CD4-positive, CD25-positive, alpha-beta regulatory T cell (primary cell): Measurements from ENCODE around the gene ANTXR2. TPM values are rescaled to one million over a fixed set of nuclear protein-coding genes. Genes with fewer than 3 reads are reported as not detected.

Source experiments
- ATAC-seq, 2 donors: fragments of 150-1000 bp; cut with Tn5 transposase; one replicate each; pipeline ENCODE4 v1.10.0; 2021; ENCODE audit warnings: low read depth in 2 of 2, moderate number of reproducible peaks in 2 of 2, moderate library complexity in 1 of 2
- DNase-seq, 3 donors: peaks; one replicate each; pipeline versions ENCODE4 v3.0.0 to v3.0.0-alpha.2; 2012 to 2022; ENCODE audit warnings: mixed read lengths in 1 of 3
- H3K27ac ChIP-seq: one replicate; pipeline ENCODE4 v1.7.0; 2013; ENCODE audit warnings: mild to moderate bottlenecking, low read length; ENCODE audit not compliant: insufficient read depth, poor library complexity, severe bottlenecking
- H3K27me3 ChIP-seq: one replicate; pipeline ENCODE4 v1.7.0; 2013; ENCODE audit warnings: low read length; ENCODE audit not compliant: control insufficient read depth, insufficient read depth
- H3K36me3 ChIP-seq: one replicate; pipeline ENCODE4 v1.7.0; 2013; ENCODE audit warnings: mild to moderate bottlenecking, low read length, moderate library complexity; ENCODE audit not compliant: control insufficient read depth, insufficient read depth
- H3K4me1 ChIP-seq: 2 replicates; pipeline ENCODE4 v1.7.0; 2013; ENCODE audit warnings: mild to moderate bottlenecking, low read length; ENCODE audit not compliant: insufficient read depth, control insufficient read depth, poor library complexity, severe bottlenecking
- H3K4me3 ChIP-seq: one replicate; pipeline ENCODE4 v1.7.0; 2013; ENCODE audit warnings: low read depth, mild to moderate bottlenecking, low read length, moderate library complexity
- H3K9me3 ChIP-seq, 2 experiments: 1 replicate in 1 of 2; 2 replicates in 1 of 2; pipeline ENCODE4 v1.7.0; 2013; ENCODE audit warnings: low read length in 2 of 2, mild to moderate bottlenecking in 1 of 2, moderate library complexity in 1 of 2; ENCODE audit not compliant: control insufficient read depth in 2 of 2
- H3K27ac Mint-ChIP-seq, 3 donors: one replicate each; pipeline ENCODE4 v1.8.0; 2020 to 2022; ENCODE audit warnings: mild to moderate bottlenecking in 3 of 3, mixed read lengths in 3 of 3, moderate library complexity in 2 of 3
- H3K27me3 Mint-ChIP-seq: one replicate; pipeline ENCODE4 v1.8.0; 2022; ENCODE audit warnings: mild to moderate bottlenecking, mixed read lengths
- H3K36me3 Mint-ChIP-seq: one replicate; pipeline ENCODE4 v1.8.0; 2020; ENCODE audit warnings: mixed read lengths
- H3K4me1 Mint-ChIP-seq, 4 donors: one replicate each; pipeline ENCODE4 v1.8.0; 2020 to 2022; ENCODE audit warnings: mixed read lengths in 4 of 4, mild to moderate bottlenecking in 1 of 4
- H3K4me3 Mint-ChIP-seq, 4 donors: one replicate each; pipeline ENCODE4 v1.8.0; 2020 to 2022; ENCODE audit warnings: mild to moderate bottlenecking in 4 of 4, mixed read lengths in 4 of 4, moderate library complexity in 3 of 4
- H3K9me3 Mint-ChIP-seq, 7 donors: one replicate each; pipeline ENCODE4 v1.8.0; 2020 to 2022; ENCODE audit warnings: mixed read lengths in 7 of 7, mild to moderate bottlenecking in 3 of 7, moderate library complexity in 2 of 7
- polyA plus RNA-seq, 4 donors: library from polyadenylated mRNA; unstranded; fragments of 300-500 nt; fragmentation: Illumina TruSeq; gene quantifications; one replicate each; pipeline ENCODE4 v1.2.3, GENCODE V29; 2021
- total RNA-seq: library from RNA; stranded (reverse); gene quantifications from one replicate; pipeline ENCODE4 v1.2.3, GENCODE V29; 2022

The ANTXR2 gene
- total and polyA plus RNA-seq, 5 donors from 2014 or later: 66.4 to 117 (median 70.2) TPM

GRCh38 chr4:79923281-79923680 is 149.7 kb downstream of the ANTXR2 start:
- no peaks in the 10 kb centered on the region for H3K27me3 ChIP-seq
- Mint-ChIP-seq H3K36me3 (no peaks in the 10 kb centered on the region), H3K27ac (no peak overlapping the region), H3K27me3 (no peaks in the 10 kb centered on the region), H3K4me1 (peaks cover 3 to 31% (median 20%) of the 10 kb centered on the region in 4 donors), H3K9me3 (no peaks in the 10 kb centered on the region), H3K4me3 (no peak overlapping the region)
- no peak for ATAC-seq
- no peak for DNase-seq
- no peak overlapping the region for H3K4me3 ChIP-seq
- no peak overlapping the region for H3K27ac ChIP-seq
- peaks cover 2% of the 10 kb centered on the region for H3K36me3 ChIP-seq
- H3K4me1 ChIP-seq: no peaks in the 10 kb centered on the region
- no peaks in the 10 kb centered on the region for H3K9me3 ChIP-seq

DNA sequence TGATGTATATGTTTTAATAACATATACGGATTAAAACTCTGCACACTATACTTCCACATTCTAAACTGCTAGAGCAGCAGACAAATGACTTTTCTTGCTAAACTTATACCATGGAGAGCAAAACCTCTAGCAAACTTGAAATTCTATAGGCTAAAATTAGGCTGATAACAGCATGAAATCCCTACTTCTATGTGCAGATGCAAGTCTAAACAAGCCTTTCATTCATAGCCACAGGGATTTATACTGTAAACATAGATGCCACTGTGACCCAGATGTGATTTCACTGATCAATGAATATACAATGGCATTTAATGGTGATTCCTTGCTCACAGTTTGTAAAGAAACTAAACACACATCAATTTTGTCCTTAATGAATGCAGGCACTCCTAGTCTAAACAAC is 151.0 kb downstream of the ANTXR2 start:
- Mint-ChIP-seq H3K36me3 (no peaks in the 10 kb centered on the region), H3K4me3 (no peak overlapping the region), H3K27ac (no peak overlapping the region), H3K4me1 (peaks cover 8 to 33% (median 20%) of the 10 kb centered on the region in 4 donors), H3K9me3 (no peaks in the 10 kb centered on the region), H3K27me3 (no peaks in the 10 kb centered on the region)
- Histone ChIP-seq H3K27ac (no peak overlapping the region), H3K4me3 (no peak overlapping the region), H3K36me3 (no peaks in the 10 kb centered on the region), H3K9me3 (no peaks in the 10 kb centered on the region), H3K27me3 (no peaks in the 10 kb centered on the region), H3K4me1 (no peaks in the 10 kb centered on the region)
- no peak for ATAC-seq
- DNase-seq: no peak

- H3K9me3 Mint-ChIP-seq: no peaks in the 10 kb centered on the region
- H3K4me1 Mint-ChIP-seq: peaks cover 6 to 39% (median 22%) of the 10 kb centered on the region in 4 donors
- no peak overlapping the region for H3K27ac ChIP-seq
- no peaks in the 10 kb centered on the region for H3K4me1 ChIP-seq
- peak overlapping the region in 1 of 3 donors; percentile 29 for H3K27ac Mint-ChIP-seq
- ATAC-seq (no peak), DNase-seq (no peak)
- H3K36me3 ChIP-seq: no peaks in the 10 kb centered on the region
- H3K9me3 ChIP-seq: no peaks in the 10 kb centered on the region
- H3K36me3 Mint-ChIP-seq: peaks cover 2% of the 10 kb centered on the region
- no peak overlapping the region for H3K4me3 ChIP-seq
- no peaks in the 10 kb centered on the region for H3K27me3 Mint-ChIP-seq
- H3K27me3 ChIP-seq: no peaks in the 10 kb centered on the region
- H3K4me3 Mint-ChIP-seq: no peak overlapping the region
These were observed 152.7 kb downstream of the ANTXR2 start for GRCh38 chr4:79920163-79920853.

DNA sequence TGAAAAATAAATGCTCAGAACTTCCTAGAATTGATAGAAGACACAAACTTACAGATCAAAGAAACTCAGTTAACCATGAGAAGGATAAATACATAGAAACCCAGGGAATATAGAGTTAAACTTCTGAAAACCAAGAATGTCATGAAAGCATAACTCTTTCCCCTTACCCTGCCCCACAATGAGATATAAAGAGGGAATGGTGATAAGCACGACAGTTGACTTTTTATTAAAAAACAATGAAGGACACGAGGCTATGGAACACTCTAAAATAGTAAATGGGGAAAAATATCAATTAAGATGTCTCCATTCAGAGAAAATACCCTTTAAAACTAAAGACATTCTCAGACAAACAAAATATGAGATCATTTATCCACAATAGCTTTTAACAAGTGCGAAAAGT is 154.7 kb downstream of the ANTXR2 start:
- peaks cover 3% of the 10 kb centered on the region for H3K36me3 Mint-ChIP-seq
- DNase-seq: no peak

DNA sequence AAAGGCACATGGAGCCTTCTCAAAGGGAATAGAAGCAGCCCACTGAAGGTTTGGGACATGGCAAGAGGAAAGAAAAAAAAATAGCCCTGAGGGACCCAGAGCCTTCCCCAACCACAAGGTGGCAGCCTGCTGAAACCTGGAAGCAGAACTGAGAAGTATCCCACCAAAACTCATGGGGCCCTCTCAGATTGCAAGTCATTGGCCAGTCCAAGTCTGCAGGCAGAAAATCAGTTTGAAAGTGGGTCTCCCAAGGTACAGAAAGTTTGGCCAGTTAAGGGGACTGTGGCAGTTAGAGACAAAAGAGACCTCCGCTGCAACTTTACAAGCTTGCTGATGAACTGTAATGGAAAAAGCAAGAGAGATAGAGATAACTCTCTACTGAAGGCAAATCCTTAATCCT is 155.8 kb downstream of the ANTXR2 start:
- Mint-ChIP-seq H3K9me3 (no peaks in the 10 kb centered on the region), H3K4me1 (peaks cover 5 to 42% (median 23%) of the 10 kb centered on the region in 4 donors), H3K4me3 (no peak overlapping the region), H3K27ac (no peak overlapping the region), H3K27me3 (no peaks in the 10 kb centered on the region), H3K36me3 (peaks cover 3% of the 10 kb centered on the region)
- DNase-seq (peak; percentile 7 to 72 (median 31)), ATAC-seq (peak in 1 of 2 donors; percentile 45)
- Histone ChIP-seq H3K36me3 (no peaks in the 10 kb centered on the region), H3K4me1 (no peaks in the 10 kb centered on the region), H3K27me3 (no peaks in the 10 kb centered on the region), H3K9me3 (no peaks in the 10 kb centered on the region), H3K4me3 (no peak overlapping the region), H3K27ac (no peak overlapping the region)

More for the DNA sequence above, 154.7 kb downstream of the ANTXR2 start:
- no peak for ATAC-seq
- H3K9me3 Mint-ChIP-seq: no peaks in the 10 kb centered on the region
- H3K9me3 ChIP-seq: no peaks in the 10 kb centered on the region
- H3K4me1 Mint-ChIP-seq: peaks cover 10 to 48% (median 25%) of the 10 kb centered on the region in 4 donors
- H3K27me3 ChIP-seq: no peaks in the 10 kb centered on the region
- no peak overlapping the region for H3K4me3 ChIP-seq
- H3K27ac Mint-ChIP-seq: no peak overlapping the region
- H3K27me3 Mint-ChIP-seq: no peaks in the 10 kb centered on the region
- no peaks in the 10 kb centered on the region for H3K4me1 ChIP-seq
- H3K4me3 Mint-ChIP-seq: no peak overlapping the region
- H3K36me3 ChIP-seq: no peaks in the 10 kb centered on the region
- no peak overlapping the region for H3K27ac ChIP-seq

- Histone ChIP-seq H3K27me3 (no peaks in the 10 kb centered on the region), H3K27ac (no peak overlapping the region), H3K36me3 (no peaks in the 10 kb centered on the region), H3K9me3 (no peaks in the 10 kb centered on the region), H3K4me1 (no peaks in the 10 kb centered on the region), H3K4me3 (no peak overlapping the region)
- H3K9me3 Mint-ChIP-seq: peaks cover 0 to 2% (median 0%) of the 10 kb centered on the region in 7 donors
- no peaks in the 10 kb centered on the region for H3K27me3 Mint-ChIP-seq
- no peak overlapping the region for H3K27ac Mint-ChIP-seq
- peaks cover 6% of the 10 kb centered on the region for H3K36me3 Mint-ChIP-seq
- ATAC-seq (no peak), DNase-seq (no peak)
- peaks cover 5 to 37% (median 22%) of the 10 kb centered on the region in 4 donors for H3K4me1 Mint-ChIP-seq
- no peak overlapping the region for H3K4me3 Mint-ChIP-seq
These were observed 157.8 kb downstream of the ANTXR2 start for GRCh38 chr4:79915246-79915645.

DNA sequence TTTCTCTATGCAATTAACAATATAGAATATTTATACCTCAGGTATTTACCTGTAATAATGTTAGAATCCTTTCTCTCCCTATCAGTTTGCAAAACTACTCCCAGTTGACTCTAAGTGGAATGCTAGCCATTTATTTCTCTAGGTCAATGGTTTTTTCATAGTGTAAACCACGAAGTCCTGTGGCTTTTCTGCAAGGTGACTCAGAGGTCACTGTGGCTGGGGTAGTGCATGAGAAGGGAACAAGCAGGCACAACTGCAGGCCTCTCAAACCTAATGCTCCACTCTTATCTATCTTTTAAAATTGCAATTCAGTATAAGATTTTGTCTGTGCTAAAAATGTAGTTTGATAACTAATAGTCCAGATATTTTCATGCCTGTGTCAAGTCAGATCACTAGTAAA is 159.4 kb downstream of the ANTXR2 start:
- Histone ChIP-seq H3K27me3 (no peaks in the 10 kb centered on the region), H3K4me3 (no peak overlapping the region), H3K36me3 (peaks cover 4% of the 10 kb centered on the region), H3K4me1 (no peaks in the 10 kb centered on the region), H3K27ac (no peak overlapping the region), H3K9me3 (no peaks in the 10 kb centered on the region)
- peaks cover 7 to 33% (median 19%) of the 10 kb centered on the region in 4 donors for H3K4me1 Mint-ChIP-seq
- peaks cover 0 to 2% (median 0%) of the 10 kb centered on the region in 7 donors for H3K9me3 Mint-ChIP-seq
- H3K4me3 Mint-ChIP-seq: no peak overlapping the region
- H3K27me3 Mint-ChIP-seq: no peaks in the 10 kb centered on the region
- peaks cover 6% of the 10 kb centered on the region for H3K36me3 Mint-ChIP-seq
- H3K27ac Mint-ChIP-seq: no peak overlapping the region
- ATAC-seq (no peak), DNase-seq (no peak)

- peaks cover 0 to 7% (median 5%) of the 10 kb centered on the region in 4 donors for H3K4me1 Mint-ChIP-seq
- no peaks in the 10 kb centered on the region for H3K4me1 ChIP-seq
- ATAC-seq: no peak
- no peak overlapping the region for H3K27ac ChIP-seq
- H3K27ac Mint-ChIP-seq: no peak overlapping the region
- peaks cover 34% of the 10 kb centered on the region for H3K36me3 Mint-ChIP-seq
- DNase-seq: no peak
- H3K27me3 ChIP-seq: no peaks in the 10 kb centered on the region
- H3K4me3 Mint-ChIP-seq: peak overlapping the region in 1 of 4 donors; percentile 14
- peaks cover 0 to 2% (median 0%) of the 10 kb centered on the region in 7 donors for H3K9me3 Mint-ChIP-seq
- H3K9me3 ChIP-seq: no peaks in the 10 kb centered on the region
- peaks cover 27% of the 10 kb centered on the region for H3K36me3 ChIP-seq
- H3K27me3 Mint-ChIP-seq: no peaks in the 10 kb centered on the region
- H3K4me3 ChIP-seq: no peak overlapping the region
These were observed 166.0 kb downstream of the ANTXR2 start for GRCh38 chr4:79907001-79907400.
